Activated CD8-positive, alpha-beta T cell treated with anti-CD3 and anti-CD28 coated beads for 36 hours (primary cell): ENCODE data around the gene MACF1. TPM values are rescaled to one million over a fixed set of nuclear protein-coding genes. Genes with fewer than 3 reads are reported as not detected.

Source experiments
- ATAC-seq: fragments of 200-7000 bp; cut with Tn5 transposase; one replicate; pipeline ENCODE4 v1.10.0; 2021; ENCODE audit warnings: mild to moderate bottlenecking, moderate library complexity
- CTCF ChIA-PET: fragments of 350-600 bp; sonication (Branson Sonifier 250); formaldehyde crosslinking; loops from one replicate; lab custom pipeline; 2021; ENCODE audit warnings: antibody characterized with exemption; lab: Charles Lee
- POLR2A ChIA-PET: fragments of 350-600 bp; sonication (Branson Sonifier 250); formaldehyde crosslinking; loops from one replicate; lab custom pipeline; 2021; ENCODE audit warnings: antibody characterized with exemption; lab: Charles Lee
- DNase-seq: peaks from one replicate; pipeline ENCODE4 v3.0.0-alpha.2; 2020
- H3K27ac Mint-ChIP-seq: one replicate; pipeline ENCODE4 v1.8.0; 2021; ENCODE audit warnings: mild to moderate bottlenecking, mixed read lengths
- H3K27me3 Mint-ChIP-seq: one replicate; pipeline ENCODE4 v1.8.0; 2021; ENCODE audit warnings: mixed read lengths
- H3K36me3 Mint-ChIP-seq: one replicate; pipeline ENCODE4 v1.8.0; 2021; ENCODE audit warnings: low read depth, mixed read lengths
- H3K4me1 Mint-ChIP-seq: one replicate; pipeline ENCODE4 v1.8.0; 2021; ENCODE audit warnings: low read depth, mixed read lengths
- H3K4me3 Mint-ChIP-seq: one replicate; pipeline ENCODE4 v1.8.0; 2021; ENCODE audit warnings: mild to moderate bottlenecking, moderate library complexity, mixed read lengths
- H3K9me3 Mint-ChIP-seq: one replicate; pipeline ENCODE4 v1.8.0; 2021; ENCODE audit warnings: mixed read lengths
- intact Hi-C: fragments of 100-400 bp; cut with micrococcal nuclease; formaldehyde crosslinking; loops from one replicate; pipeline ENCODE4 v1.10.0; 2022
- total RNA-seq, 2 experiments: library from RNA; stranded (reverse); gene quantifications; one replicate each; pipeline ENCODE4 v1.2.3, GENCODE V29; 2021
- TF ChIP-seq, protein P1 (sequence below): fragments of 200-600 bp; IDR thresholded peaks from one replicate; pipeline ENCODE4 v1.8.0; 2022; ENCODE audit warnings: antibody characterized with exemption, mild to moderate bottlenecking

MACF1 gene
- total RNA-seq, 2 experiments from 2014 or later, result 201 to 215 TPM

DNA sequence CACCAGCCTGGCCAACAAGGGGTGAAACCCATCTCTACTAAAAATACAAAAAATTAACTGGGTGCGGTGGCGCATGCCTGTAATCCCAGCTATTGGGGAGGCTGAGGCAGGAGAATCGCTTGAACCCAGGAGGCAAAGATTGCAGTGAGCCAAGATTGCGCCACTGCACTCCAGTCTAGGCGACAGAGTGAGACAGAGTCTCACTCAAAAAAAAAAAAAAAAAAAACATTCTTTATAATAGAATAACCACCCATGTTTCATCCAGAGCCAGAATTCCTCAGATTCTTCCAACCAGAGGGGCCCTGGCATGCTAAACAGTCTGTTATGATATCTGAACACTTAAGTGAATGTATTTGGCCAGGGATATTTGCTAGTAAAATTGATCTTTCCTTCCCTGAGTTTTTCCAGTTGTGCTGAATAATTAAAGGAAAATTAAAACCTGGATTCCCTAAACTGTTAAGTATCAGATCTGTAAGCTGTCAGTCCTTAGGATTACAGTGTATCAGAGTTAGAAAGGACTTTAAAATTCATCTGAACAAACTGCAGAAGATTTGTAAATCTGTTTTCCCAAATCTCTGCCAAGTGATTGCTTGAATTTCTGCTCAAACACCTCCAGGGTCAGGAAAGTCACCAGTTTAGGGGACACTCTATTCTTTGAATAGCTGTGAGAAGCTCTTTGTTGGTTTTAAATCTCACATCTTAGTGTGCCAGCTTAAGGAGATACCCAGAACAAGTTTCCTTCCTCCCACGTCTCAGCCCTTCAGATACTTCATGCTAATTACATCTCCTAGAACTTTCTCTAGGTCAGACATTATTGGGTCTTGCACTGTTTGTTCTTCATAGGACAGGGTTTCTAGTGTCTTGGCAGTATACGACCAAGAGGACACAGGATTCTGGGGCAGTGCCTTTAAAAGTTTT lies 202.3 kb downstream of the MACF1 start:
- peaks cover 58% of the 10 kb centered on the region for H3K4me1 Mint-ChIP-seq
- CTCF ChIA-PET, result interaction anchor here (1.0 to 1.5 kb wide), 3 partner anchors 8 to 214 kb away, joined by 3 to 4 read pairs (median 3); no protein-coding TSS in a partner anchor
- no peaks in the 10 kb centered on the region for H3K27me3 Mint-ChIP-seq
- H3K9me3 Mint-ChIP-seq, result no peaks in the 10 kb centered on the region
- TF ChIP-seq, protein P1, sequence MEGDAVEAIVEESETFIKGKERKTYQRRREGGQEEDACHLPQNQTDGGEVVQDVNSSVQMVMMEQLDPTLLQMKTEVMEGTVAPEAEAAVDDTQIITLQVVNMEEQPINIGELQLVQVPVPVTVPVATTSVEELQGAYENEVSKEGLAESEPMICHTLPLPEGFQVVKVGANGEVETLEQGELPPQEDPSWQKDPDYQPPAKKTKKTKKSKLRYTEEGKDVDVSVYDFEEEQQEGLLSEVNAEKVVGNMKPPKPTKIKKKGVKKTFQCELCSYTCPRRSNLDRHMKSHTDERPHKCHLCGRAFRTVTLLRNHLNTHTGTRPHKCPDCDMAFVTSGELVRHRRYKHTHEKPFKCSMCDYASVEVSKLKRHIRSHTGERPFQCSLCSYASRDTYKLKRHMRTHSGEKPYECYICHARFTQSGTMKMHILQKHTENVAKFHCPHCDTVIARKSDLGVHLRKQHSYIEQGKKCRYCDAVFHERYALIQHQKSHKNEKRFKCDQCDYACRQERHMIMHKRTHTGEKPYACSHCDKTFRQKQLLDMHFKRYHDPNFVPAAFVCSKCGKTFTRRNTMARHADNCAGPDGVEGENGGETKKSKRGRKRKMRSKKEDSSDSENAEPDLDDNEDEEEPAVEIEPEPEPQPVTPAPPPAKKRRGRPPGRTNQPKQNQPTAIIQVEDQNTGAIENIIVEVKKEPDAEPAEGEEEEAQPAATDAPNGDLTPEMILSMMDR, result no peak
- peak overlapping the region; percentile 14 for H3K27ac Mint-ChIP-seq
- DNase-seq, result no peak
- H3K36me3 Mint-ChIP-seq, result peaks cover 15% of the 10 kb centered on the region
- H3K4me3 Mint-ChIP-seq, result peak overlapping the region; percentile 80
- POLR2A ChIA-PET, result interaction anchor here (1.5 kb wide), 1 partner anchor 219 kb away, joined by 5 read pairs; no protein-coding TSS in a partner anchor
- ATAC-seq, result no peak
- intact Hi-C loops, result loop anchor here (10.0 kb wide), 1 partner anchor 212 kb away; no protein-coding TSS in a partner anchor

GRCh38 chr1:39407510-39407895 lies 203.0 kb downstream of the MACF1 start:
- TF ChIP-seq, protein P1, result no peak
- peaks cover 64% of the 10 kb centered on the region for H3K4me1 Mint-ChIP-seq
- ATAC-seq (no peak), DNase-seq (no peak)
- no peaks in the 10 kb centered on the region for H3K9me3 Mint-ChIP-seq
- intact Hi-C loops, result loop anchor here (10.0 kb wide), 1 partner anchor 213 kb away; no protein-coding TSS in a partner anchor
- CTCF ChIA-PET, result interaction anchor here (1.0 to 1.5 kb wide), 2 partner anchors 9 to 214 kb away, joined by 3 to 4 read pairs; no protein-coding TSS in a partner anchor
- POLR2A ChIA-PET, result interaction anchor here (1.5 kb wide), 1 partner anchor 219 kb away, joined by 5 read pairs; no protein-coding TSS in a partner anchor
- peak overlapping the region; percentile 14 for H3K27ac Mint-ChIP-seq
- no peaks in the 10 kb centered on the region for H3K27me3 Mint-ChIP-seq
- peaks cover 15% of the 10 kb centered on the region for H3K36me3 Mint-ChIP-seq
- H3K4me3 Mint-ChIP-seq, result peak overlapping the region; percentile 80

DNA sequence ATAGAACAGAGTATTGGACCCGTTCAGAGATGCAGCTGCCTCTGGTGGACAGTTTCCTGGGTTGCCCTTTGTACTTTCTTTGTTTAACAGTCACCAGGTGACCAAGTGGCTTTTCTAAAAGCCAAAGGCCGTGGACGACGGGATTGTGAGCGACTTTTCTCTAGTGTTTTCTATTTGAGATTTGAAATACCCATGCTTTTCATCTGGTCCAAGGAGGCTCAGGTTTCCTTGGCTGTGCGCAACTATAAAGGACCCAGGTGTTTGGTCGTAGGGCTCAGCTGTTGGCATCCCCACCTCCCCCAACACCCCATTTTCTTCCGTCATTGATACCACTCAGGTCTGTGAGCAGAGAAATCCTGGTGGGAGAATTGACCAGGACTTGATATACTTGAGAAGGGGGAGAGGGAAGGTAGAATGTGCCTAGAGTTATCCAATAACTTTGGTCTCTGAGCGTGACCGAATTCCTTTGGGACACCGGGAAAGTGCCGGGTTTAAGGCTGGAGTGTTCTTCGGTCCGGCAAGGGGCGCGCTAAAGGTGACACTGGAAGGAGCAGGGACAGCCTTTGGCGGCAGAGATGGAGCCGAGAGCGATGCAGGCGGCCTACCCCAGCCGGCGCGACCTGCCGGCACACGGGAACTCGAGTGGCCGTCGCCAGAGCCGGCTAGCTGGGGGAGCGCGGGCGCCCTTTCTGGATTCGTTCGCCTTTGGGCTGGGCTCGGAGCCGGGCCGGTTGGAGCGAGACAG lies 203.6 kb downstream of the MACF1 start:
- Mint-ChIP-seq H3K4me3 (peak overlapping the region; percentile 80), H3K9me3 (no peaks in the 10 kb centered on the region), H3K27me3 (no peaks in the 10 kb centered on the region), H3K36me3 (peaks cover 15% of the 10 kb centered on the region), H3K27ac (peak overlapping the region; percentile 49), H3K4me1 (peaks cover 67% of the 10 kb centered on the region)
- TF ChIP-seq, protein P1, result no peak
- no peak for ATAC-seq
- CTCF ChIA-PET, result interaction anchor here (1.5 to 4.6 kb wide), 3 partner anchors 9 to 310 kb away, joined by 4 to 45 read pairs (median 32); no protein-coding TSS in a partner anchor
- POLR2A ChIA-PET, result interaction anchor here (0.8 to 1.5 kb wide), 3 partner anchors 10 to 220 kb away, joined by 3 to 5 read pairs (median 4); no protein-coding TSS in a partner anchor
- peak; percentile 16 for DNase-seq
- intact Hi-C loops, result loop anchor here (10.0 kb wide), 1 partner anchor 213 kb away; no protein-coding TSS in a partner anchor

GRCh38 chr1:39408641-39409054 lies 204.2 kb downstream of the MACF1 start:
- intact Hi-C loops, result loop anchor here (10.0 kb wide), 1 partner anchor 214 kb away; no protein-coding TSS in a partner anchor
- peaks cover 67% of the 10 kb centered on the region for H3K4me1 Mint-ChIP-seq
- ChIA-PET POLR2A (interaction anchor here (0.8 to 1.2 kb wide), 3 partner anchors 9 to 34 kb away, joined by 3 to 5 read pairs (median 4); no protein-coding TSS in a partner anchor), CTCF (interaction anchor here (2.9 to 4.6 kb wide), 4 partner anchors 12 to 311 kb away, joined by 13 to 45 read pairs (median 26); no protein-coding TSS in a partner anchor)
- no peak overlapping the region for H3K27ac Mint-ChIP-seq
- H3K36me3 Mint-ChIP-seq, result peaks cover 13% of the 10 kb centered on the region
- H3K9me3 Mint-ChIP-seq, result no peaks in the 10 kb centered on the region
- TF ChIP-seq, protein P1, result no peak
- DNase-seq (peak; percentile 84), ATAC-seq (peak; percentile 85)
- H3K27me3 Mint-ChIP-seq, result no peaks in the 10 kb centered on the region
- peak overlapping the region; percentile 80 for H3K4me3 Mint-ChIP-seq
